OCI-LY3 (cell line): Measurements from ENCODE around the gene AMPD2.
"Not testable (repeated sequence)": the region's sequence is repeated elsewhere in the genome, so short reads cannot be mapped to it uniquely, and the experiment has no call there.

ENCODE experiments used
- H2AFZ ChIP-seq: fragments of 200-600, 300-600 bp; shearing (Covaris generic); 2 replicates; pipeline ENCODE4 v1.6.0; 2014; ENCODE audit warnings: antibody characterized with exemption, low read depth, low read length
- H3K27ac ChIP-seq: fragments of 200-600, 300-600 bp; sonication (generic); 2 replicates; pipeline ENCODE4 v1.5.1; 2014; ENCODE audit warnings: mild to moderate bottlenecking, low read length, moderate library complexity, mixed read lengths
- H3K27me3 ChIP-seq: fragments of 200-600, 300-600 bp; sonication (generic); 2 replicates; pipeline ENCODE4 v1.6.1; 2014; ENCODE audit warnings: low read depth, low read length, mixed read lengths
- H3K36me3 ChIP-seq: fragments of 200-600, 300-600 bp; sonication (generic); replicated peaks from 2 replicates; pipeline ENCODE3; 2014; ENCODE audit warnings: low read depth, low read length, mixed read lengths
- H3K4me1 ChIP-seq: fragments of 300-600, 200-600 bp; sonication (generic); 2 replicates; pipeline ENCODE4 v1.6.1; 2014; ENCODE audit warnings: low read length, mixed read lengths
- H3K4me2 ChIP-seq: fragments of 200-600, 300-600 bp; sonication (generic); 2 replicates; pipeline ENCODE4 v1.6.1; 2014; ENCODE audit warnings: low read length, mixed read lengths
- H3K4me3 ChIP-seq: fragments of 300-600, 200-600 bp; sonication (generic); 2 replicates; pipeline ENCODE4 v1.5.1; 2014; ENCODE audit warnings: antibody characterized with exemption, mild to moderate bottlenecking, low read length, moderate library complexity
- H3K79me2 ChIP-seq: fragments of 300-600, 200-600 bp; shearing (Covaris generic); 2 replicates; pipeline ENCODE4 v1.6.1; 2014; ENCODE audit warnings: mild to moderate bottlenecking, low read length, mixed read lengths
- H3K9ac ChIP-seq: fragments of 300-600, 200-600 bp; shearing (Covaris generic); 2 replicates; pipeline ENCODE4 v1.6.0; 2014; ENCODE audit warnings: mild to moderate bottlenecking, low read length, moderate library complexity
- H3K9me3 ChIP-seq: fragments of 200-600, 300-600 bp; shearing (Covaris generic); 2 replicates; pipeline ENCODE4 v1.6.1; 2014; ENCODE audit warnings: low read length, mixed read lengths; ENCODE audit not compliant: insufficient read depth
- H4K20me1 ChIP-seq: fragments of 200-600, 300-600 bp; sonication (generic); 2 replicates; pipeline ENCODE4 v1.6.1; 2016; ENCODE audit warnings: low read length, mixed read lengths; ENCODE audit not compliant: insufficient read depth
- CTCF ChIP-seq: fragments of 200-600, 300-600 bp; sonication (generic); IDR thresholded peaks from 2 replicates; pipeline ENCODE4 v1.5.1; 2014; ENCODE audit warnings: antibody characterized with exemption, low read length, low read depth
- EZH2phosphoT487 ChIP-seq: fragments of 200-600 bp; shearing (Covaris generic); IDR thresholded peaks from 2 replicates; pipeline ENCODE4 v1.6.1; 2018; ENCODE audit warnings: antibody characterized with exemption, mixed run types, low read depth

Gene AMPD2

GRCh38 chr1:109657970-109658369, 38.3 kb downstream of the AMPD2 start:
- no peaks in the 10 kb centered on the region for H4K20me1 ChIP-seq
- H3K4me2 ChIP-seq, result no peak overlapping the region
- no peak overlapping the region for H2AFZ ChIP-seq
- H3K36me3 ChIP-seq, result no peaks in the 10 kb centered on the region
- no peak overlapping the region for H3K9ac ChIP-seq
- no peak overlapping the region for H3K27ac ChIP-seq
- peaks cover 8% of the 10 kb centered on the region; the same call in 1 of the 2 replicates for H3K4me1 ChIP-seq
- H3K9me3 ChIP-seq, result no peaks in the 10 kb centered on the region
- H3K4me3 ChIP-seq, result no peak overlapping the region
- no peaks in the 10 kb centered on the region; the same call in 1 of the 2 replicates for H3K27me3 ChIP-seq
- no peaks in the 10 kb centered on the region for H3K79me2 ChIP-seq
- no peak for TF ChIP-seq CTCF
- no peak for TF ChIP-seq EZH2phosphoT487

- H4K20me1 ChIP-seq, result no peaks in the 10 kb centered on the region
- H3K9ac ChIP-seq, result no peak overlapping the region
- TF ChIP-seq EZH2phosphoT487 (no peak), CTCF (no peak)
- H3K27me3 ChIP-seq, result no peaks in the 10 kb centered on the region
- peaks cover 10% of the 10 kb centered on the region for H3K4me1 ChIP-seq
- no peaks in the 10 kb centered on the region for H3K79me2 ChIP-seq
- H3K4me2 ChIP-seq, result no peak overlapping the region
- no peak overlapping the region for H3K4me3 ChIP-seq
- H3K27ac ChIP-seq, result no peak overlapping the region
- H3K9me3 ChIP-seq, result no peaks in the 10 kb centered on the region
- H3K36me3 ChIP-seq, result no peaks in the 10 kb centered on the region
- H2AFZ ChIP-seq, result no peak overlapping the region
These were observed 39.0 kb downstream of the AMPD2 start for GRCh38 chr1:109658533-109659042.

- H3K9ac ChIP-seq, result no peak overlapping the region
- H4K20me1 ChIP-seq, result no peaks in the 10 kb centered on the region
- H3K27ac ChIP-seq, result no peak overlapping the region
- no peak overlapping the region for H3K4me2 ChIP-seq
- no peaks in the 10 kb centered on the region for H3K9me3 ChIP-seq
- H3K36me3 ChIP-seq, result no peaks in the 10 kb centered on the region
- H3K4me1 ChIP-seq, result peaks cover 15% of the 10 kb centered on the region
- H2AFZ ChIP-seq, result no peak overlapping the region
- no peak overlapping the region for H3K4me3 ChIP-seq
- TF ChIP-seq EZH2phosphoT487 (no peak), CTCF (no peak)
- H3K79me2 ChIP-seq, result no peaks in the 10 kb centered on the region
- H3K27me3 ChIP-seq, result no peaks in the 10 kb centered on the region
These were observed 39.5 kb downstream of the AMPD2 start for GRCh38 chr1:109659145-109659544.

GRCh38 chr1:109659997-109660690, 40.5 kb downstream of the AMPD2 start:
- no peak for TF ChIP-seq CTCF
- TF ChIP-seq EZH2phosphoT487, result no peak
- no peaks in the 10 kb centered on the region for H3K9me3 ChIP-seq
- H2AFZ ChIP-seq, result no peak overlapping the region
- H3K36me3 ChIP-seq, result no peaks in the 10 kb centered on the region
- H3K4me2 ChIP-seq, result no peak overlapping the region
- H3K4me3 ChIP-seq, result no peak overlapping the region
- peaks cover 11% of the 10 kb centered on the region for H3K4me1 ChIP-seq
- no peaks in the 10 kb centered on the region for H4K20me1 ChIP-seq
- no peaks in the 10 kb centered on the region for H3K79me2 ChIP-seq
- H3K27me3 ChIP-seq, result no peaks in the 10 kb centered on the region
- no peak overlapping the region for H3K9ac ChIP-seq
- H3K27ac ChIP-seq, result no peak overlapping the region

GRCh38 chr1:109660691-109661026, 41.0 kb downstream of the AMPD2 start:
- H3K27ac ChIP-seq, H3K4me2 ChIP-seq, H2AFZ ChIP-seq, H4K20me1 ChIP-seq, H3K4me1 ChIP-seq, H3K36me3 ChIP-seq, H3K79me2 ChIP-seq, H3K9me3 ChIP-seq, H3K27me3 ChIP-seq, H3K4me3 ChIP-seq, H3K9ac ChIP-seq: not testable (repeated sequence)
